Adrenal gland (tissue), 12 donors: ENCODE measurements around the gene MIER2. TPM values are rescaled to one million over a fixed set of nuclear protein-coding genes. Genes with fewer than 3 reads are reported as not detected.

Experiments used
- DNase-seq, 7 donors: peaks; one replicate each; pipeline ENCODE4 v3.0.0-alpha.2; 2019 to 2020
- H3K27ac ChIP-seq, 5 donors: fragments of 200-600 bp; sonication (generic) in 4 of 5; 1 replicate in 3 of 5; 2 replicates in 2 of 5; pipeline versions ENCODE4 v1.5.1 to v1.8.0; 2016 to 2020; ENCODE audit warnings: mild to moderate bottlenecking in 1 of 5
- H3K27me3 ChIP-seq: fragments of 200-600 bp; 2 replicates; pipeline ENCODE4 v1.8.0; 2021
- H3K36me3 ChIP-seq, 2 donors: fragments of 200-600 bp; replicated peaks in 1 of 2; 1 replicate in 1 of 2; 2 replicates in 1 of 2; pipeline versions ENCODE4 v1.5.1 to v1.8.0; 2018 to 2022
- H3K4me1 ChIP-seq, 2 donors: fragments of 200-600 bp; replicated peaks in 1 of 2; 1 replicate in 1 of 2; 2 replicates in 1 of 2; pipeline versions ENCODE4 v1.5.1 to v1.8.0; 2018 to 2021
- H3K4me3 ChIP-seq, 4 donors: fragments of 200-600 bp; sonication (generic) in 3 of 4; one replicate each; pipeline ENCODE4 v1.5.1; 2016 to 2018
- H3K9me3 ChIP-seq, 3 donors: fragments of 200-600 bp; sonication (generic) in 1 of 3; replicated peaks in 1 of 3; 1 replicate in 2 of 3; 2 replicates in 1 of 3; pipeline versions ENCODE4 v1.5.1 to v1.8.0; 2016 to 2021
- CTCF ChIP-seq, 6 experiments: fragments of 450-650 bp in 4 of 6; fragments of 200-600 bp in 2 of 6; sonication (generic) in 1 of 6; IDR thresholded peaks; 1 replicate in 5 of 6; 2 replicates in 1 of 6; pipeline versions ENCODE4 v1.5.1 to v1.8.0; 2016 to 2021; ENCODE audit warnings: antibody characterized with exemption in 6 of 6, mild to moderate bottlenecking in 2 of 6, moderate library complexity in 1 of 6
- POLR2A ChIP-seq, 2 donors: fragments of 450-650 bp; IDR thresholded peaks; one replicate each; pipeline ENCODE4 v1.6.1; 2017; ENCODE audit warnings: antibody characterized with exemption in 2 of 2, mild to moderate bottlenecking in 2 of 2, moderate library complexity in 1 of 2
- WGBS, 4 donors: extraction: QIAGEN DNeasy Blood & Tissue Kit in 2 of 4; methylation state at CpG; one replicate each; pipeline versions ENCODE4 v1.1.5 to v1.1.7; 2013 to 2017; 5-methylcytosine and 5-hydroxymethylcytosine counted together
- intact Hi-C, 2 donors: fragments of 100-400 bp; cut with DNase I; formaldehyde crosslinking; loops; one replicate each; pipeline versions ENCODE4 v1.14.1 to v1.15.0; 2022 to 2023
- polyA plus RNA-seq, 3 donors: library from polyadenylated mRNA; stranded (reverse); fragments of 200-250 nt in 2 of 3; fragments of 350-450 nt in 1 of 3; fragmentation: Illumina TruSeq in 1 of 3; extraction: RNeasy Lipid Tissue Mini Kit (QIAGEN cat#74804) in 1 of 3; gene quantifications; one replicate each; pipeline ENCODE4 v1.2.3, GENCODE V29; 2013 to 2014
- total RNA-seq, 9 donors: library from RNA; depleted of rRNA in 4 of 9; stranded (reverse); fragments of >200 nt in 4 of 9; fragments of 120-200 nt in 1 of 9; fragmentation: NEBNext Ultra II Directional in 1 of 9; extraction: Animal tissue kit (Norgen Biotek cat#: 25700) in 1 of 9; gene quantifications; one replicate each; pipeline versions ENCODE4 v1.1.0 to v1.2.4, GENCODE V29; 2013 to 2023
- donor health status: healthy with polysubstance abuse.
- donor health status: Bipolar disorder and iron deficiency.
- donor health status: DM: yes; HTN: yes; CAD: no.
- donor health status: DM: no; HTN: no; CAD: no.
- donor health status: DM: no; HTN: no; CAD: no.
- donor health status: DM: yes; HTN: yes; CAD: no.

Gene MIER2
- total and polyA plus RNA-seq, 12 donors: 10.8 to 33.9 (median 18.2) TPM

DNA sequence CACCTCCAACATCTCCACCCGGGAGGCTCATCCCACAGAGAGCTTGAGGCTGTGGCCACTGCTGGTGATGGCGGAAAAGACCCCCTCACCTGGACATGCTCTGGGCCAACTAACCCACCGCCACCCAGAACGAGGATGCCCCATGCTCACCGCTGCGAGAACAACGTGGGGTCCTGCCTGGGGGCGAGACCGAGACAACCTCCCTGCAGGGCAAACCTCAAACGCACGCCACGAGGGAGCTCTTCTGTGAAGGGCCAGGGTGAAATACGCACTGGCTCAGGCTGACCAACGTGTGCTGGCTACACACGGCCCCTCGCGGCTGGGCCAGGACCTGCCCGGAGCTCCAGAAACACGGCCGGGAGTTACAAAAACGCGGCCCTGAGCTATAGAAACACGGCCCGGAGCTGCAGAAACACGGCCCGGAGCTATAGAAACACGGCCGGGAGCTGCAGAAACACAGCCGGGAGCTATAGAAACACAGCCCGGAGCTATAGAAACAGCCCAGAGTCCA is 34.4 kb downstream of the MIER2 start:
- DNase-seq: no peak
- H3K4me3 ChIP-seq: no peak overlapping the region
- H3K9me3 ChIP-seq: no peaks in the 10 kb centered on the region
- no peak overlapping the region for H3K27ac ChIP-seq
- 66 to 90% (median 74%) methylated on average over 21 to 30 of the region's 30 CpGs for WGBS, 4 donors
- intact Hi-C loops: no loop called here
- H3K27me3 ChIP-seq: no peaks in the 10 kb centered on the region
- peaks cover 0 to 70% of the 10 kb centered on the region in 2 donors for H3K36me3 ChIP-seq
- no peaks in the 10 kb centered on the region for H3K4me1 ChIP-seq
- TF ChIP-seq CTCF (IDR thresholded peaks at IDR 0.05) (no peak), POLR2A (IDR thresholded peaks at IDR 0.05) (no peak)

DNA sequence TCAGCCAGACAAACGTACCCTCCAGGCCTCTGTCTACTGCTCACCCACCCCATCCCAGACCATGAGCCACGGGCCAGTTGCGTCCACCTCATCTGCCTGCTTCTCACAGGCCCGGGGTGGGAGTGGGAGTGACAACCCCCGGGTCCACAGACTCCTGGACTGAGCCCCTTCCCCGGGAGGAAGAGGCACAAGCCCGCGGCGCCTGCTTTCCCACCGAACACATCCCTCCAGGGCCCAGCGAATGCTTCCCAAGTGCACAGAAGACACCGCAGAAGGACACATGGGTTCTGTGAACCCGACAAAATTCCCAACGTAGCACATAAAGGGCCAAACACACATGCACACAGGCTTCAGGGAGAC is 35.4 kb downstream of the MIER2 start:
- intact Hi-C loops: no loop called here
- H3K27me3 ChIP-seq: no peaks in the 10 kb centered on the region
- H3K4me1 ChIP-seq: no peaks in the 10 kb centered on the region
- no peaks in the 10 kb centered on the region for H3K9me3 ChIP-seq
- peaks cover 0 to 61% of the 10 kb centered on the region in 2 donors for H3K36me3 ChIP-seq
- no peak overlapping the region for H3K27ac ChIP-seq
- TF ChIP-seq POLR2A (IDR thresholded peaks at IDR 0.05) (no peak), CTCF (IDR thresholded peaks at IDR 0.05) (no peak)
- DNase-seq: no peak
- 77 to 86% (median 85%) methylated on average over 14 of the region's 14 CpGs for WGBS, 4 donors
- H3K4me3 ChIP-seq: no peak overlapping the region

GRCh38 chr19:308471-309205 is 36.0 kb downstream of the MIER2 start:
- Histone ChIP-seq H3K36me3 (peaks cover 0 to 55% of the 10 kb centered on the region in 2 donors), H3K4me3 (no peak overlapping the region), H3K9me3 (no peaks in the 10 kb centered on the region), H3K27ac (no peak overlapping the region), H3K27me3 (no peaks in the 10 kb centered on the region), H3K4me1 (no peaks in the 10 kb centered on the region)
- no peak for DNase-seq
- no peak for TF ChIP-seq CTCF (IDR thresholded peaks at IDR 0.05)
- TF ChIP-seq POLR2A (IDR thresholded peaks at IDR 0.05): no peak
- 93 to 98% (median 96%) methylated on average over 11 to 48 of the region's 48 CpGs for WGBS, 4 donors
- intact Hi-C loops: no loop called here

DNA sequence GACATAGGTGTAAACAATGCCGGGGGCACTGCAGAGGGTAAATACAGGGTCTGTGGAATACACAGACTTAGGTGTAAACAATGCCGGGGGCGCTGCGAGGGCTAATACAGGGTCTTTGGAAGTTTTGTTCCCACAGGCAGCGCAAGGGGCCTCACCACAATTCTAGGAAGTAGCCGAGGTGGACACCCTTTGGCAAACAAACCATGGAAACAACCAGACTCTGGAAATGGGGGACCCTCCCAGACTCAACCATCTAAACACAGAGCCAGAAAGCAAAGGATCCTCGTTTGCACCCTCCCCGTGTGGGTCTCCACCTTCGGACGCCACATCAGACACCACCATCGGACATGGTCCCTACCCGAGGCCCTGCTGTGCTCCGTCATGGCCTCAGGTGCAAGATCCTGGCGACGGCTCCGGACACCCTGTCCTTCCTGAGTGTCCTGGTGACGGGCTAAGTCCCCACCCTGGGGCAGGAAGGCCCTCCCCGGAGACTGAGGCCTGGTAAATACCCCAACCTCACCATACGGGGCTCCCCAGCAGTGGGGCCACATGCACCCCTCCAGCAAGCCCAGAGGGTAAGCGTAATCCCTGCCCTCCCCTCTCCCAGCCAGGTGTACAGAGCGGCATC is 36.7 kb downstream of the MIER2 start:
- H3K4me3 ChIP-seq: no peak overlapping the region
- no peaks in the 10 kb centered on the region for H3K9me3 ChIP-seq
- 87 to 93% (median 92%) methylated on average over 9 to 21 of the region's 21 CpGs for WGBS, 4 donors
- intact Hi-C loops: no loop called here
- H3K4me1 ChIP-seq: no peaks in the 10 kb centered on the region
- DNase-seq: no peak
- TF ChIP-seq CTCF (IDR thresholded peaks at IDR 0.05) (no peak), POLR2A (IDR thresholded peaks at IDR 0.05) (no peak)
- peaks cover 0 to 49% of the 10 kb centered on the region in 2 donors for H3K36me3 ChIP-seq
- H3K27me3 ChIP-seq: no peaks in the 10 kb centered on the region
- H3K27ac ChIP-seq: no peak overlapping the region
